H9 (cell line): Measurements from ENCODE around the gene SLC49A4. TPM values are rescaled to one million over a fixed set of nuclear protein-coding genes. Genes with fewer than 3 reads are reported as not detected.
A peak's percentile ranks its signal among the peaks of the same experiment; 100 is the strongest.

Experiments
- DNase-seq: peaks from one replicate; pipeline ENCODE4 v3.0.0-alpha.2; 2017
- H2AFZ ChIP-seq: one replicate; pipeline ENCODE4 v1.6.1; 2013; ENCODE audit warnings: mild to moderate bottlenecking, low read length, control low read depth, moderate library complexity
- H2AK5ac ChIP-seq: 2 replicates; pipeline ENCODE4 v1.6.1; 2013; ENCODE audit warnings: low read length, control low read depth, mixed read lengths; ENCODE audit not compliant: insufficient read length
- H2BK120ac ChIP-seq: one replicate; pipeline ENCODE4 v1.6.1; 2013; ENCODE audit warnings: low read depth, mild to moderate bottlenecking, low read length, control low read depth, inconsistent platforms; ENCODE audit not compliant: poor library complexity, severe bottlenecking
- H2BK12ac ChIP-seq: 2 replicates; pipeline ENCODE4 v1.6.1; 2013; ENCODE audit warnings: low read length, control low read depth, mixed read lengths, low read depth; ENCODE audit not compliant: insufficient read length
- H2BK15ac ChIP-seq: 2 replicates; pipeline ENCODE4 v1.6.1; 2013; ENCODE audit warnings: low read depth, low read length, control low read depth
- H2BK20ac ChIP-seq: one replicate; pipeline ENCODE4 v1.6.1; 2013; ENCODE audit warnings: low read depth, mild to moderate bottlenecking, low read length, control low read depth, inconsistent platforms; ENCODE audit not compliant: poor library complexity, severe bottlenecking
- H2BK5ac ChIP-seq: 2 replicates; pipeline ENCODE4 v1.6.1; 2013; ENCODE audit warnings: low read length, control low read depth, mixed read lengths; ENCODE audit not compliant: insufficient read length
- H3K14ac ChIP-seq: 2 replicates; pipeline ENCODE4 v1.6.1; 2013; ENCODE audit warnings: low read length, control low read depth; ENCODE audit not compliant: insufficient read depth
- H3K18ac ChIP-seq: 2 replicates; pipeline ENCODE4 v1.6.1; 2013; ENCODE audit warnings: low read depth, mild to moderate bottlenecking, mixed read lengths, low read length, control low read depth; ENCODE audit not compliant: insufficient read length
- H3K23ac ChIP-seq: 2 replicates; pipeline ENCODE4 v1.6.1; 2013; ENCODE audit warnings: low read length, control low read depth, mixed read lengths, low read depth; ENCODE audit not compliant: insufficient read length
- H3K23me2 ChIP-seq: 2 replicates; pipeline ENCODE4 v1.6.1; 2013; ENCODE audit warnings: low read depth, mild to moderate bottlenecking, mixed read lengths, low read length, control low read depth; ENCODE audit not compliant: insufficient read length, poor library complexity, severe bottlenecking
- H3K27ac ChIP-seq: 2 replicates; pipeline ENCODE4 v1.5.1; 2013; ENCODE audit warnings: low read length, control low read depth, mixed read lengths, low read depth; ENCODE audit not compliant: insufficient read length
- H3K27me3 ChIP-seq: 2 replicates; pipeline ENCODE4 v1.6.1; 2013; ENCODE audit warnings: low read length, control low read depth, inconsistent platforms; ENCODE audit not compliant: insufficient read depth
- H3K4ac ChIP-seq: 2 replicates; pipeline ENCODE4 v1.6.1; 2013; ENCODE audit warnings: low read depth, mild to moderate bottlenecking, control low read depth, inconsistent platforms, low read length, moderate library complexity
- H3K4me1 ChIP-seq: 2 replicates; pipeline ENCODE4 v1.6.1; 2013; ENCODE audit warnings: low read length, control low read depth, inconsistent platforms; ENCODE audit not compliant: insufficient read depth
- H3K4me2 ChIP-seq: 2 replicates; pipeline ENCODE4 v1.6.1; 2013; ENCODE audit warnings: low read length, control low read depth, mixed read lengths; ENCODE audit not compliant: insufficient read length, insufficient read depth
- H3K56ac ChIP-seq: 2 replicates; pipeline ENCODE4 v1.6.1; 2013; ENCODE audit warnings: low read depth, mild to moderate bottlenecking, mixed read lengths, low read length, control low read depth; ENCODE audit not compliant: insufficient read length
- H3K79me1 ChIP-seq: 2 replicates; pipeline ENCODE4 v1.6.1; 2013; ENCODE audit warnings: low read depth, mild to moderate bottlenecking, moderate library complexity, low read length, control low read depth, inconsistent platforms; ENCODE audit not compliant: insufficient read depth, poor library complexity, severe bottlenecking
- H3K79me2 ChIP-seq: 2 replicates; pipeline ENCODE4 v1.6.1; 2013; ENCODE audit warnings: low read length, control low read depth, inconsistent platforms; ENCODE audit not compliant: insufficient read depth
- H3K9ac ChIP-seq: 2 replicates; pipeline ENCODE4 v1.6.1; 2013; ENCODE audit warnings: low read length, control low read depth, mixed read lengths; ENCODE audit not compliant: insufficient read length; ENCODE audit errors: extremely low read depth
- H3K9me3 ChIP-seq: one replicate; pipeline ENCODE4 v1.6.1; 2013; ENCODE audit warnings: low read depth, low read length, inconsistent platforms; ENCODE audit not compliant: control insufficient read depth
- H3T11ph ChIP-seq: one replicate; pipeline ENCODE4 v1.6.1; 2013; ENCODE audit warnings: mild to moderate bottlenecking, low read length, control low read depth, inconsistent platforms
- H4K20me1 ChIP-seq: one replicate; pipeline ENCODE4 v1.6.1; 2013; ENCODE audit not compliant: control insufficient read depth, insufficient read length, insufficient read depth
- H4K5ac ChIP-seq: 2 replicates; pipeline ENCODE4 v1.6.1; 2013; ENCODE audit warnings: low read depth, mild to moderate bottlenecking, mixed read lengths, low read length, control low read depth; ENCODE audit not compliant: insufficient read length
- H4K8ac ChIP-seq: replicated peaks from 2 replicates; pipeline ENCODE4 v1.6.1; 2013; ENCODE audit warnings: low read length, control low read depth, mixed read lengths, low read depth; ENCODE audit not compliant: insufficient read length
- H4K91ac ChIP-seq: 2 replicates; pipeline ENCODE4 v1.6.1; 2013; ENCODE audit warnings: low read depth, mild to moderate bottlenecking, moderate library complexity, mixed read lengths, low read length, control low read depth; ENCODE audit not compliant: insufficient read length
- H3K27ac Mint-ChIP-seq, 3 experiments: 2 replicates in 2 of 3; 3 replicates in 1 of 3; pipeline ENCODE4 v1.8.0; 2020 to 2021; ENCODE audit warnings: mixed read lengths in 3 of 3, mild to moderate bottlenecking in 1 of 3, moderate library complexity in 1 of 3
- H3K27me3 Mint-ChIP-seq: 2 replicates; pipeline ENCODE4 v1.8.0; 2021; ENCODE audit warnings: low read depth, mild to moderate bottlenecking, moderate library complexity, mixed read lengths
- H3K36me3 Mint-ChIP-seq, 3 experiments: 2 replicates in 2 of 3; 3 replicates in 1 of 3; pipeline ENCODE4 v1.8.0; 2020 to 2021; ENCODE audit warnings: low read depth in 3 of 3, mixed read lengths in 3 of 3; ENCODE audit not compliant: insufficient read depth in 1 of 3
- H3K4me1 Mint-ChIP-seq, 2 experiments: 2 replicates each; pipeline ENCODE4 v1.8.0; 2020; ENCODE audit warnings: mixed read lengths in 2 of 2
- H3K4me3 Mint-ChIP-seq, 2 experiments: 2 replicates in 1 of 2; 3 replicates in 1 of 2; pipeline ENCODE4 v1.8.0; 2020 to 2021; ENCODE audit warnings: mild to moderate bottlenecking in 2 of 2, mixed read lengths in 2 of 2, moderate library complexity in 1 of 2
- H3K9me3 Mint-ChIP-seq, 2 experiments: 2 replicates in 1 of 2; 3 replicates in 1 of 2; pipeline ENCODE4 v1.8.0; 2020; ENCODE audit warnings: mild to moderate bottlenecking in 2 of 2, mixed read lengths in 2 of 2, moderate library complexity in 1 of 2
- CTCF ChIP-seq: fragments of 200-600 bp; sonication (generic); conservative IDR thresholded peaks from 3 replicates; pipeline ENCODE4 v1.8.0; 2021; ENCODE audit warnings: antibody characterized with exemption, mild to moderate bottlenecking
- WGBS: extraction: QIAGEN DNeasy Blood & Tissue Kit; methylation state at CpG from one replicate; pipeline ENCODE4 v1.1.7; 2013; ENCODE audit warnings: missing lambda C conversion rate, low lambda C conversion rate, mixed read lengths; ENCODE audit not compliant: insufficient read length; ENCODE audit errors: extremely low coverage; 5-methylcytosine and 5-hydroxymethylcytosine counted together
- total RNA-seq: library from RNA; stranded (reverse); gene quantifications from 2 replicates; pipeline ENCODE4 v1.2.1, GENCODE V29; 2021

Gene SLC49A4
- total RNA-seq, 1 experiment from 2014 or later = 10.7 TPM

GRCh38 chr3:122930063-122930997 is 135.5 kb downstream of the SLC49A4 start:
- H3K27me3 ChIP-seq = no peaks in the 10 kb centered on the region
- no peaks in the 10 kb centered on the region for H3K79me2 ChIP-seq
- no peak overlapping the region for H2BK5ac ChIP-seq
- Mint-ChIP-seq H3K4me3 (no peak overlapping the region), H3K9me3 (no peaks in the 10 kb centered on the region), H3K27me3 (peaks cover 1% of the 10 kb centered on the region; the same call in 1 of the 2 replicates), H3K4me1 (no peaks in the 10 kb centered on the region), H3K36me3 (no peaks in the 10 kb centered on the region), H3K27ac (0 out of 7 replicates have a peak overlapping the region, but pooled peaks of 1 of the 3 experiments have one; percentile 53)
- no peak overlapping the region for H2AK5ac ChIP-seq
- H3K4me1 ChIP-seq = no peaks in the 10 kb centered on the region
- H3K14ac ChIP-seq = no peak overlapping the region
- H4K20me1 ChIP-seq = no peaks in the 10 kb centered on the region
- no peak overlapping the region for H2BK20ac ChIP-seq
- H2AFZ ChIP-seq = no peak overlapping the region
- H2BK12ac ChIP-seq = no peak overlapping the region
- no peak overlapping the region for H3K4me2 ChIP-seq
- H3K27ac ChIP-seq = no peak overlapping the region
- no peak overlapping the region for H3T11ph ChIP-seq
- H3K9me3 ChIP-seq = no peaks in the 10 kb centered on the region
- no peak overlapping the region for H2BK120ac ChIP-seq
- no peak overlapping the region for H3K18ac ChIP-seq
- H3K9ac ChIP-seq = no peak overlapping the region
- DNase-seq = no peak
- H4K8ac ChIP-seq = no peak overlapping the region
- no peaks in the 10 kb centered on the region for H3K23me2 ChIP-seq
- no peak overlapping the region for H3K23ac ChIP-seq
- H3K79me1 ChIP-seq = no peaks in the 10 kb centered on the region
- no peak overlapping the region for H3K56ac ChIP-seq
- H4K91ac ChIP-seq = no peak overlapping the region
- WGBS = no CpG with 5 or more reads among the region's 14 CpGs
- no peak overlapping the region for H3K4ac ChIP-seq
- H4K5ac ChIP-seq = no peak overlapping the region
- no peak for TF ChIP-seq CTCF
- H2BK15ac ChIP-seq = no peak overlapping the region

Other genes with a start within 250 kb of the SLC49A4 start
- 3.4 and 3.9 TPM in 2 replicates for gene PARP9, start 230.8 kb upstream of the SLC49A4 start, total RNA-seq
- 6.6 and 7.5 TPM in 2 replicates for gene DTX3L, start 230.7 kb upstream of the SLC49A4 start, total RNA-seq
- 0.18 and 0.24 TPM in 2 replicates for gene PARP15, start 217.4 kb upstream of the SLC49A4 start, total RNA-seq
- 16.4 and 17.4 TPM in 2 replicates for gene PARP14, start 114.2 kb upstream of the SLC49A4 start, total RNA-seq
- 8.9 and 9.8 TPM in 2 replicates for gene HSPBAP1, start 1.2 kb upstream of the SLC49A4 start, total RNA-seq
- gene SEMA5B, start 232.7 kb downstream of the SLC49A4 start, total RNA-seq = 8.3 and 9.4 TPM in 2 replicates